ENCODE results near the gene WDR72.

Gene WDR72

DNA sequence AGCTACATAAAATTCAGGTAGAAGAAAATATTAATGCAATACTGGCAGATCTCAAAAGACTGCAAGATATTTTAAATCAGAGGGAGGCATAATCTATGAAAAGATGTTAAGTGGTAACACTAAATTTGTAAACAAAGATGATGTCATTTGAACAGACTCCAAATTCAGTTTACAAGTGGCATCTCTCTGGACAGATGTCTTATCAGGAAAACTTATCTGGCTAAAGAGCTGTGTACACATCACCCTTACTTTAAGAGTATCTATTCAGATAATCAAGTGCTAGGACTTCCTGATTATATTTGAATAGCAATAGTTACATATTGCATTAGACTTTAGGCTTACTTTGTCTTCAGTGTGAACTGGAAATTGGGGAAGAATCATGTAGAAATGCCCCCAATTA lies 231.5 kb downstream of the WDR72 start:
- Histone ChIP-seq H3K27ac (ENCODE audit: low read length) (no peak overlapping the region), H3K4me3 (ENCODE audit: low read depth in 1 of 2, low read length in 2 of 2) (no peak overlapping the region), H3K36me3 (ENCODE audit: control insufficient read depth in 1 of 2, insufficient read depth in 2 of 2, low read length in 2 of 2) (no peaks in the 10 kb centered on the region), H3K9me3 (ENCODE audit: control insufficient read depth in 1 of 2, low read length in 2 of 2) (no peaks in the 10 kb centered on the region), H3K27me3 (ENCODE audit: low read depth, low read length) (no peaks in the 10 kb centered on the region), H3K4me1 (ENCODE audit: control insufficient read depth in 1 of 2, insufficient read depth in 2 of 2, low read length in 2 of 2) (no peaks in the 10 kb centered on the region)

DNA sequence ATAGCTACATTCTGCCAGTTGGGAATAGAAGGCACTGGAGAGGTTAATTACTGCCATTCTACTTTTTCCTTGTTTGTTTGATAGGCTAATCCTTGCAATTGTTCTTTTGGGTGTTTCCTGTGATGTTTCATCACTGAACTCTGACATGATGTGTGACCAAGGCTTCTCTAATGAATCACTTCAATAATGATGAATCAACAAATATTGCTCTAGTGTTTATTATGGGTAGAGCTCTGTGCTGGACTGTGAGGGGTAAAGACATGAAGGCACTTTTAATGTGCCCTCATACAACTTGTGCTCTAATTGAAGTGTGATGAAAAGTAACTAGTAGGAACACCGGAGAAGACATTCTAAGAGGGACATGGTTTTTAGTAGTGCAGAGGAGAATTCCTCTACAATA lies 233.6 kb downstream of the WDR72 start:
- no peaks in the 10 kb centered on the region for H3K4me1 ChIP-seq (ENCODE audit: control insufficient read depth in 1 of 2, insufficient read depth in 2 of 2, low read length in 2 of 2)
- no peaks in the 10 kb centered on the region for H3K36me3 ChIP-seq (ENCODE audit: control insufficient read depth in 1 of 2, insufficient read depth in 2 of 2, low read length in 2 of 2)
- H3K9me3 ChIP-seq (ENCODE audit: control insufficient read depth in 1 of 2, low read length in 2 of 2), result no peaks in the 10 kb centered on the region
- H3K27ac ChIP-seq (ENCODE audit: low read length), result no peak overlapping the region
- no peak overlapping the region for H3K4me3 ChIP-seq (ENCODE audit: low read depth in 1 of 2, low read length in 2 of 2)
- no peaks in the 10 kb centered on the region for H3K27me3 ChIP-seq (ENCODE audit: low read depth, low read length)

DNA sequence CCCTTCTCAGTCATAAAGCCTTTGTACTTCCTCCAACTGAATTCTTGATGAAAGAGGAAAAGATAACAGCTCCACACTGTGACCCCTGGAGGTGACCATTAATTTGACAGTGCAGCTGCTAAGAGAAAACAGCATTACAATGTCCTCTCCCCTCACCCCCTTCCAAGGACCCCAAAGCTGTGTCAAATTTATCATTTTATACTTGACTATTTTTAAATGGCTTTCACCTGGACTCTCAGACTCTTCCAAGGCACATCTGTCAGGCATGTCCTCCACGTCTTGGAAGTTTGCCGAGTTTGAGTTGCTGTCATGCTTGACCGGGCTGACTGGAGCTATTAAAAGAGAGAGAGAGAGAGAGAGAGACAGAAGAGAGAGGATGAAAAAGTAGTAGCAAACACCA lies 236.5 kb downstream of the WDR72 start:
- Histone ChIP-seq H3K27ac (ENCODE audit: low read length) (no peak overlapping the region), H3K4me3 (ENCODE audit: low read depth in 1 of 2, low read length in 2 of 2) (no peak overlapping the region), H3K4me1 (ENCODE audit: control insufficient read depth in 1 of 2, insufficient read depth in 2 of 2, low read length in 2 of 2) (no peaks in the 10 kb centered on the region), H3K9me3 (ENCODE audit: control insufficient read depth in 1 of 2, low read length in 2 of 2) (no peaks in the 10 kb centered on the region), H3K27me3 (ENCODE audit: low read depth, low read length) (no peaks in the 10 kb centered on the region), H3K36me3 (ENCODE audit: control insufficient read depth in 1 of 2, insufficient read depth in 2 of 2, low read length in 2 of 2) (no peaks in the 10 kb centered on the region)

DNA sequence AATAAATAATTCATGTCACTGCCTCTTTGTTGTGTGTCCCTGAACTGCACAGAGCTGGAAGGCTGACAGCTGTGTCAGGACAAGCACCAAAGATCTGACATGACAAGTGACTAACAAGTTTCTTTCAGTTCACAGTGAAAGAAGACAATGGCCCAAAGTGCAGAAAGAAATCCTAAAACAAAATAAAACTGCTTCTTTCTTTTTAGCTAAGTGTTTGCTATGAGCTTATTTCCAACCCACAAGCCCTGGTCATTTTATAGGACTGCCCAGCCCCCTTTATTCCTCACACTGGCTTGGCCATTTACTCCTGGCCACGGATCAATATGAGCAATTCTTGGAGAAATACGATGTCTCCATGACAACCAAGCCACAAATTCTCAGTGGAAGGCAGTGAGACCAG lies 238.5 kb downstream of the WDR72 start:
- no peaks in the 10 kb centered on the region for H3K4me1 ChIP-seq (ENCODE audit: control insufficient read depth in 1 of 2, insufficient read depth in 2 of 2, low read length in 2 of 2)
- no peaks in the 10 kb centered on the region for H3K27me3 ChIP-seq (ENCODE audit: low read depth, low read length)
- no peaks in the 10 kb centered on the region for H3K9me3 ChIP-seq (ENCODE audit: control insufficient read depth in 1 of 2, low read length in 2 of 2)
- no peak overlapping the region for H3K27ac ChIP-seq (ENCODE audit: low read length)
- no peak overlapping the region for H3K4me3 ChIP-seq (ENCODE audit: low read depth in 1 of 2, low read length in 2 of 2)
- no peaks in the 10 kb centered on the region for H3K36me3 ChIP-seq (ENCODE audit: control insufficient read depth in 1 of 2, insufficient read depth in 2 of 2, low read length in 2 of 2)

DNA sequence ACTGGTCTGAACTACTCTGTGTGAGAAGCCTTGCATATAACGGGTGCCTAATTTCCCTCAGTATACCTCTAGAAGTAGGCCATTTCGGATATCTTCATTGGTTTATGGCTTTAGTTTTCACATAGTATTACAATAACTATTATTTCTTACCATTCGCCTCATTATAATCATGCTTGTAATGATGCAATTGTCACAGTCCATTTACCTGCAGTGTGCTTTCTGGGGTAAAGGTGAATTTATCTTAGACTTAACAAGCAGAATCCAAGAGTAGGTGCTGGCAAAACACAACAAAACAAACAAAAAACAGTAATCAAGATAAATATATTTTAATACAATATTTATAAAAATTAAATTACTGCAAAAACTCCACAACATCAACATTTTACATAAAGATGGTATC lies 246.0 kb downstream of the WDR72 start:
- no peaks in the 10 kb centered on the region for H3K4me1 ChIP-seq (ENCODE audit: control insufficient read depth in 1 of 2, insufficient read depth in 2 of 2, low read length in 2 of 2)
- no peaks in the 10 kb centered on the region for H3K9me3 ChIP-seq (ENCODE audit: control insufficient read depth in 1 of 2, low read length in 2 of 2)
- H3K36me3 ChIP-seq (ENCODE audit: control insufficient read depth in 1 of 2, insufficient read depth in 2 of 2, low read length in 2 of 2), result no peaks in the 10 kb centered on the region
- no peaks in the 10 kb centered on the region for H3K27me3 ChIP-seq (ENCODE audit: low read depth, low read length)
- no peak overlapping the region for H3K4me3 ChIP-seq (ENCODE audit: low read depth in 1 of 2, low read length in 2 of 2)
- H3K27ac ChIP-seq (ENCODE audit: low read length), result no peak overlapping the region

DNA sequence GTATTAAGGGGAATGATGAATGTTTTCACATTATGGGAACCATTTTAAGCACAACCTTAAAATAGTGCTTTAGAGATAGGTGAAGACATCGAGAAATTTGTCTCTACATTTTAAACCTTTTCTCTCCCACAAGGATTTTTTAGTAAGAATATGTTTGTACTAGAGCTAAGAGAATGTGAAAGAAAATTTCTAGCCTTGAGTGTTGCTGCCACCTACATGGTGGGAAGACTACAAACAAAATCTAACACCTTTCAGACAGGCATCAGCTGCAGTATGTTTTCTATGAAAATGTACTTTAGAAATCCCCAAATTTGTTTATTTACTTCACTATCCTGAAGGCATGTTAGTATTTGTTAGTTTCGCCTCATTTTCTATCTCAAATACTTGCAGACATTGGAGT lies 247.4 kb downstream of the WDR72 start:
- H3K9me3 ChIP-seq (ENCODE audit: control insufficient read depth in 1 of 2, low read length in 2 of 2), result no peaks in the 10 kb centered on the region
- no peaks in the 10 kb centered on the region for H3K36me3 ChIP-seq (ENCODE audit: control insufficient read depth in 1 of 2, insufficient read depth in 2 of 2, low read length in 2 of 2)
- no peaks in the 10 kb centered on the region for H3K4me1 ChIP-seq (ENCODE audit: control insufficient read depth in 1 of 2, insufficient read depth in 2 of 2, low read length in 2 of 2)
- H3K4me3 ChIP-seq (ENCODE audit: low read depth in 1 of 2, low read length in 2 of 2), result no peak overlapping the region
- H3K27me3 ChIP-seq (ENCODE audit: low read depth, low read length), result no peaks in the 10 kb centered on the region
- H3K27ac ChIP-seq (ENCODE audit: low read length), result no peak overlapping the region

DNA sequence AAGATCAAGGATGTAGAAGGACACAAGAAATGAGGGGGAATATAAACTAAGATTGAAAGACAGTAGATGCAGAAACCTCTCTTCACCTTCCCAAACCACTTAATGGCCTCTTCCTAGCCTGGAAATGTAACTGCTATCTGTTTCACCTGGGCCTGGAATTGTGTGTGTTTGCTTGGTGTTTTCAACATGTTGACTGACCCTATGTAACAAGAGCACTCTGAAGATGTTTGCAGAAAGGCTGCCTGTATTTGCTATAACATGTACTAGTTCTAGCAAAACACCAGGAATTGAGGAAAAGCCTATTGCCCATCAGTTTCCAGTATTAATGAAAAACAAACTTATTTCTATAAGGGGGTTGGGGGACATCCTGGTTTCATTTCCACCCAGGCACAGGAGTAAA lies 248.3 kb downstream of the WDR72 start:
- Histone ChIP-seq H3K9me3 (ENCODE audit: control insufficient read depth in 1 of 2, low read length in 2 of 2) (no peaks in the 10 kb centered on the region), H3K36me3 (ENCODE audit: control insufficient read depth in 1 of 2, insufficient read depth in 2 of 2, low read length in 2 of 2) (no peaks in the 10 kb centered on the region), H3K4me3 (ENCODE audit: low read depth in 1 of 2, low read length in 2 of 2) (no peak overlapping the region), H3K4me1 (ENCODE audit: control insufficient read depth in 1 of 2, insufficient read depth in 2 of 2, low read length in 2 of 2) (no peaks in the 10 kb centered on the region), H3K27ac (ENCODE audit: low read length) (no peak overlapping the region), H3K27me3 (ENCODE audit: low read depth, low read length) (no peaks in the 10 kb centered on the region)

DNA sequence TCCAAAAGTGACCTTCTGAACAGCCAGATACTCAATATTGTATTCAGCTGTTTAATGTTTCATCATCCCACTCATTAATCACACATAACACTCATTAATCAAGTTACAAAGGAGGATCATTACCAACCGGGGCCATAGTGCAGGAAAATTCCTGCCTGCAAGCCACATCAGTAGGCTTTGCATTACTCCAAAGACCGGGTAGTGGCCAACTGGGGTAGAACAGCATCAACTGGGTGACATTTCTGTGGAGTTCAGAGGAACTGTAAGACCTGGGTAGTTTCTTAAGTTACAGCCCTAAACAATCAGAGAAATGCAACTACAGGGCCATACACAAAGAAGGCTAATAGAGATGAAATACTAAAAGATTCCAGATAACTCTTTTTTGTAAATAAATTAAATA lies 253.1 kb downstream of the WDR72 start:
- H3K27ac ChIP-seq (ENCODE audit: low read length), result no peak overlapping the region
- no peaks in the 10 kb centered on the region for H3K27me3 ChIP-seq (ENCODE audit: low read depth, low read length)
- H3K4me3 ChIP-seq (ENCODE audit: low read depth in 1 of 2, low read length in 2 of 2), result no peak overlapping the region
- no peaks in the 10 kb centered on the region for H3K9me3 ChIP-seq (ENCODE audit: control insufficient read depth in 1 of 2, low read length in 2 of 2)
- no peaks in the 10 kb centered on the region for H3K36me3 ChIP-seq (ENCODE audit: control insufficient read depth in 1 of 2, insufficient read depth in 2 of 2, low read length in 2 of 2)
- H3K4me1 ChIP-seq (ENCODE audit: control insufficient read depth in 1 of 2, insufficient read depth in 2 of 2, low read length in 2 of 2), result no peaks in the 10 kb centered on the region

DNA sequence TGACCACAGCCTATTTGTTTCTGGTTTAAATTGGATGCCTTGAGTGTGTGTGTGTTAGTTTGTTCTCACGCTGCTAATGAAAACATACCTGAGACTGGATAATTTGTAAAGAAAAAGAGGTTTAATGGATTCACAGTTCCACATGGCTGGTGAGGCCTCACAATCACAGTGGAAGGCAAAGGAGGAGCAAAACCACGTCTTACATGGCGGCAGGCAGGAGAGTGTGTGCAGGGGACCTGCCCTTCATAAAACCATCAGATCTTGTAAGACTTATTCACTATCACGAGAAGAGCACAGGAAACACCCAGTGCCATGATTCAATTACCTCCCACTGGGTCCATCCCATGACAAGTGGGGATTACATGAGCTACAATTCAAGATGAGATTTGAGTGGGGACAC lies 260.5 kb downstream of the WDR72 start:
- Histone ChIP-seq H3K27ac (ENCODE audit: low read length) (no peak overlapping the region), H3K9me3 (ENCODE audit: control insufficient read depth in 1 of 2, low read length in 2 of 2) (no peaks in the 10 kb centered on the region), H3K36me3 (ENCODE audit: control insufficient read depth in 1 of 2, insufficient read depth in 2 of 2, low read length in 2 of 2) (no peaks in the 10 kb centered on the region), H3K4me3 (ENCODE audit: low read depth in 1 of 2, low read length in 2 of 2) (no peak overlapping the region), H3K4me1 (ENCODE audit: control insufficient read depth in 1 of 2, insufficient read depth in 2 of 2, low read length in 2 of 2) (no peaks in the 10 kb centered on the region), H3K27me3 (ENCODE audit: low read depth, low read length) (no peaks in the 10 kb centered on the region)

DNA sequence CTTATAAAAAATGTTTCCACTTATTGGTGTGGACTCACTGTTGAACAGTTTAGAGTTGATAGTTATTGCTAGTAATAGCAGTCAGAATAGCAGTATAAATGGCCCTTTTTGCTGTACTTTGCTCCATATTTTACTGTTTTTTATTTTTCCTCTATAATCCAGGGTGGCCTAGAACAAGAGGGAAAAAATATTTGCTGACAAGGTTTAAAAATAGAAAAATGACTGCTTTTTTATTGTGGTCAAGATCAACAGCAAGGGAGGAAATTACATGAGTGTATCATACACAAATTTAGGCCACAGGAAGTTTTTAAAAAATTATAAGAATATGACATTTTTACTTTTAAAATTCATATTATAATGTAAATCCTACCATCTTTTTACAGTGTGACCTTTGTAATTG lies 269.1 kb downstream of the WDR72 start:
- no peaks in the 10 kb centered on the region for H3K36me3 ChIP-seq (ENCODE audit: control insufficient read depth in 1 of 2, insufficient read depth in 2 of 2, low read length in 2 of 2)
- no peak overlapping the region for H3K27ac ChIP-seq (ENCODE audit: low read length)
- no peak overlapping the region for H3K4me3 ChIP-seq (ENCODE audit: low read depth in 1 of 2, low read length in 2 of 2)
- H3K9me3 ChIP-seq (ENCODE audit: control insufficient read depth in 1 of 2, low read length in 2 of 2), result no peaks in the 10 kb centered on the region
- no peaks in the 10 kb centered on the region for H3K27me3 ChIP-seq (ENCODE audit: low read depth, low read length)
- H3K4me1 ChIP-seq (ENCODE audit: control insufficient read depth in 1 of 2, insufficient read depth in 2 of 2, low read length in 2 of 2), result no peaks in the 10 kb centered on the region

DNA sequence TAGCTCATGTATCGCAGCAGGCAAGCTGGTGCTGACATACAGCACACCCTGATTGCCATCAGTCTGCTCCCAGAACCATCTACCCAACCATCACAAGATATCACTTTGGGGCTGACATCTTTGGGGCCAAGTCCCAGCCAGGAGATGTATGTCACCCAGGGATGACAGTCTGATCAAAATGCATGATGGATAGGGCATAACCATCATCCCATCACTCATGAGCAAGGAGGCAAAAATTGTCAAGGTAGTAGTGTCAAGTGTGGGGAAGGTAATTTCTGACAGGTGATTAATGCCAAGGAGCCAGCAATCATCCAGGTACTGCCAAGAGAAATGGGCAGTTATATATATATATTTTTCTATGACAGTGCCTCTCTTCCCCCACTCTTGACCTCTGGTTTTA lies 277.4 kb downstream of the WDR72 start:
- Histone ChIP-seq H3K4me3 (ENCODE audit: low read depth in 1 of 2, low read length in 2 of 2) (no peak overlapping the region), H3K27ac (ENCODE audit: low read length) (no peak overlapping the region), H3K4me1 (ENCODE audit: control insufficient read depth in 1 of 2, insufficient read depth in 2 of 2, low read length in 2 of 2) (no peaks in the 10 kb centered on the region), H3K27me3 (ENCODE audit: low read depth, low read length) (no peaks in the 10 kb centered on the region), H3K36me3 (ENCODE audit: control insufficient read depth in 1 of 2, insufficient read depth in 2 of 2, low read length in 2 of 2) (no peaks in the 10 kb centered on the region), H3K9me3 (ENCODE audit: control insufficient read depth in 1 of 2, low read length in 2 of 2) (no peaks in the 10 kb centered on the region)

DNA sequence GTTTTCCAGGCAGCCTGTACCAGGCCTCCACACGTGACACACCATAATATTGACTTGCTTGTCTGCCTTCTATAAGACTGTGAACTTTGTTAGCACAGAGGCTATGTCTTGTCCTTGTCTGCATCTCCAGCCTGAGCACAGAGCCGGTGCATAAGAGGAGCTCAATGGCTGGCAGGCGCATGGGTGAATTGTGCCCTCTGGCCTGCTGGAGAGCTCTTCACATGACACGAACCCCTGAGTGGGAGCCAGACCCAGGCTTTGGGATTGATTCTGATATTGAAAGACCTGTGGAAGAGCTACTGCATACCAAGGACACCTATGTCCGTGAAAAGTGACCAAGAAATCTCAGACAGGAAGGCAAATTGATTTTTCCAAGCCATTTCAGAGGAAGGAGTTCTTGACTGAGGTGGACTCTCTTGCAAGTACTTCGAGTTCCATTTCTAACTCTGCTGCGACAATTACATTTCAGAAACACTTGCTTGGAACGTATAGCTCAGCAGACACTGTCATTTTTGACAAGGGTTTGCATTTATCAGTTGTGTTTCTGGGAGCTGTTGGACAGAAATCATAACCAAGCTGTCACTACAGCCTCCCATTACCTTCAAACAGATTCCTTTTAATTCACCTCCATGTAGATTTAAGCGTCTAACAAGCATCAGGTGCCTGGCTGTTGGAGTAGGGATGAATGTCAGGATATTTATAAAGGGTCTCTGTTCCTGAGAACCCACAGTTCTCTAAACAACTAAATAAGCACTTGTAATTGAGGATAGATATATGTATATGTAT lies 281.3 kb downstream of the WDR72 start:
- H3K4me3 ChIP-seq (ENCODE audit: low read depth in 1 of 2, low read length in 2 of 2), result no peak overlapping the region
- no peaks in the 10 kb centered on the region for H3K4me1 ChIP-seq (ENCODE audit: control insufficient read depth in 1 of 2, insufficient read depth in 2 of 2, low read length in 2 of 2)
- no peaks in the 10 kb centered on the region for H3K9me3 ChIP-seq (ENCODE audit: control insufficient read depth in 1 of 2, low read length in 2 of 2)
- no peaks in the 10 kb centered on the region for H3K27me3 ChIP-seq (ENCODE audit: low read depth, low read length)
- no peaks in the 10 kb centered on the region for H3K36me3 ChIP-seq (ENCODE audit: control insufficient read depth in 1 of 2, insufficient read depth in 2 of 2, low read length in 2 of 2)
- no peak overlapping the region for H3K27ac ChIP-seq (ENCODE audit: low read length)
